ENCODE results near the gene HOXD10. TPM values are rescaled to one million over a fixed set of nuclear protein-coding genes. Genes with fewer than 3 reads are reported as not detected.

Gene HOXD10
- total and polyA plus RNA-seq, 2 of the 13 experiments (the other 11 are each of a cell fraction or from before 2014, with no cell fraction given), result not detected

GRCh38 chr2:176106581-176107539, 9.7 kb upstream of the HOXD10 start, which contains the start of gene HOXD11:
TSS of gene HOXD11 (plus strand) at chr2:176107280. CDS start at chr2:176107356, 76 bp downstream.
- Histone ChIP-seq H3K9me3 (ENCODE audit: low read length) (no peaks in the 10 kb centered on the region), H3K79me2 (ENCODE audit: insufficient read depth, low read length) (no peaks in the 10 kb centered on the region), H3K27ac (ENCODE audit: extremely low read length, insufficient read depth, low read length) (no peak within 1 kb of the TSS), H3K4me3 (replicated peaks in 1 of 3; ENCODE audit: insufficient read depth in 1 of 3, low read depth in 2 of 3, low read length in 3 of 3) (peak within 1 kb of the TSS in 2 of 3 experiments; percentile 21 to 33; a peak in 1 of 6 replicates), H3K4me2 (ENCODE audit: low read depth, low read length) (peak within 1 kb of the TSS; percentile 81), H3K36me3 (replicated peaks in 1 of 2; ENCODE audit: control insufficient read depth in 1 of 2, insufficient read depth in 2 of 2, low read length in 2 of 2) (no peaks in the 10 kb centered on the region), H3K27me3 (ENCODE audit: control insufficient read depth in 1 of 2, insufficient read depth in 2 of 2, low read length in 2 of 2) (peaks cover 24 to 88% of the 10 kb centered on the region in 2 experiments), H4K20me1 (ENCODE audit: insufficient read depth, low read length) (no peaks in the 10 kb centered on the region; the same call in 1 of the 2 replicates), H3K4me1 (ENCODE audit: insufficient read depth, low read length) (no peaks in the 10 kb centered on the region), H2AFZ (ENCODE audit: low read length) (no peak within 1 kb of the TSS), H3K9ac (ENCODE audit: insufficient read depth, low read depth, low read length) (no peak within 1 kb of the TSS)
- ChIA-PET POLR2A (no interaction called here), CTCF (ENCODE audit: low intra/inter-chr PET ratio, low total read pairs) (no interaction called here)
- no peak for DNase-seq (ENCODE audit: low spot score)
- intact Hi-C loops (cut with micrococcal nuclease; ENCODE audit: unreplicated experiment) (no loop called here), in situ Hi-C loops (cut with HindIII; ENCODE audit: extremely low pct_ligation_motif_present, low pct_unique_long_range_greater_than_20kb) (loop anchor here (10.0 kb wide), 1 partner anchor 1072 kb away; no protein-coding TSS in a partner anchor)
- no TSS peak for BruUV-seq (replicated peaks)
- no peak for FAIRE-seq
- 63% methylated on average over 82 of the region's 85 CpGs for WGBS (ENCODE audit: low lambda C conversion rate)
- ATAC-seq, result peak; percentile 39
- no peak for TF ChIP-seq HNRNPLL (IDR thresholded peaks at IDR 0.05; ENCODE audit: low read depth, low read length, poor library complexity, severe bottlenecking)
- TF ChIP-seq HNRNPK (IDR thresholded peaks at IDR 0.05; ENCODE audit: low read depth, low read length, poor library complexity, severe bottlenecking), result peak; percentile 88
- TF ChIP-seq ZNF142 (CRISPR knock-in tag; IDR thresholded peaks at IDR 0.05), result peak; percentile 81; the same call in 1 of the 2 replicates
- TF ChIP-seq MTF2 (CRISPR knock-in tag; IDR thresholded peaks at IDR 0.05; ENCODE audit: borderline replicate concordance), result peak; percentile 60; the same call in 1 of the 2 replicates
- no peak for TF ChIP-seq ZBTB7A (CRISPR knock-in tag; IDR thresholded peaks at IDR 0.05)
- no peak for TF ChIP-seq AFF4 (CRISPR knock-in tag; IDR thresholded peaks at IDR 0.05)
- no peak for TF ChIP-seq THYN1 (CRISPR knock-in tag; IDR thresholded peaks at IDR 0.05; ENCODE audit: borderline replicate concordance, low read depth)
- no peak for TF ChIP-seq GABPA (IDR thresholded peaks at IDR 0.05; ENCODE audit: low read depth, low read length)
- no peak for TF ChIP-seq GABPA (CRISPR knock-in tag; IDR thresholded peaks at IDR 0.05; ENCODE audit: low read depth)
- no peak for TF ChIP-seq ZNF282 (IDR thresholded peaks at IDR 0.05; ENCODE audit: partially characterized antibody)
- TF ChIP-seq ZNF337 (CRISPR knock-in tag; IDR thresholded peaks at IDR 0.05; ENCODE audit: borderline replicate concordance, low read depth), result no peak

All from HepG2 (cell line).